T-cell (primary cell): ENCODE measurements around the gene NINL. TPM values are rescaled to one million over a fixed set of nuclear protein-coding genes. Genes with fewer than 3 reads are reported as not detected.

Source experiments
- ATAC-seq, 4 experiments: fragments of 200-7000 bp in 3 of 4; fragments of 150-1000 bp in 1 of 4; cut with Tn5 transposase; replicated peaks in 1 of 4; 1 replicate in 3 of 4; 2 replicates in 1 of 4; pipeline ENCODE4 v1.10.0; 2021; ENCODE audit warnings: moderate library complexity in 3 of 4, mild to moderate bottlenecking in 2 of 4, moderate number of reproducible peaks in 1 of 4
- CTCF ChIA-PET, 2 donors: fragments of 300-600 bp; sonication (Branson Sonifier 250); formaldehyde crosslinking; loops; one replicate each; lab custom pipeline; 2022; ENCODE audit warnings: antibody characterized with exemption in 2 of 2; lab: Charles Lee
- POLR2A ChIA-PET, 2 donors: fragments of 300-600 bp; sonication (Branson Sonifier 250); formaldehyde crosslinking; loops; one replicate each; lab custom pipeline; 2022; ENCODE audit warnings: antibody characterized with exemption in 2 of 2; lab: Charles Lee
- DNase-seq, 35 experiments: peaks; one replicate each; pipeline versions ENCODE4 v3.0.0 to v3.0.0-alpha.2; 2013 to 2023
- H3K27ac ChIP-seq: one replicate; pipeline ENCODE4 v1.5.1; 2013; ENCODE audit warnings: low read length
- H3K27me3 ChIP-seq, 2 experiments: replicated peaks in 1 of 2; 1 replicate in 1 of 2; 2 replicates in 1 of 2; pipeline versions ENCODE4 v1.6.1 to v1.7.0; 2013; ENCODE audit warnings: low read length in 1 of 2, mixed read lengths in 1 of 2; ENCODE audit not compliant: control insufficient read depth in 2 of 2, insufficient read depth in 2 of 2; ENCODE audit errors: extremely low read depth in 1 of 2
- H3K36me3 ChIP-seq, 2 donors: 1 replicate in 1 of 2; 2 replicates in 1 of 2; pipeline versions ENCODE4 v1.6.1 to v1.7.0; 2013; ENCODE audit warnings: low read length in 1 of 2; ENCODE audit not compliant: control insufficient read depth in 2 of 2, insufficient read depth in 1 of 2; ENCODE audit errors: extremely low read depth in 1 of 2
- H3K4me1 ChIP-seq, 2 experiments: 1 replicate in 1 of 2; 2 replicates in 1 of 2; pipeline versions ENCODE4 v1.6.1 to v1.7.0; 2013; ENCODE audit warnings: low read length in 2 of 2, mixed read lengths in 1 of 2; ENCODE audit not compliant: insufficient read depth in 2 of 2, control insufficient read depth in 1 of 2; ENCODE audit errors: extremely low read depth in 1 of 2
- H3K4me3 ChIP-seq, 2 donors: 1 replicate in 1 of 2; 2 replicates in 1 of 2; pipeline versions ENCODE4 v1.5.1 to v1.7.0; 2013; ENCODE audit warnings: mild to moderate bottlenecking in 2 of 2, low read length in 1 of 2, moderate library complexity in 1 of 2; ENCODE audit not compliant: control insufficient read depth in 1 of 2; ENCODE audit errors: extremely low read depth in 1 of 2
- H3K9me3 ChIP-seq: 2 replicates; pipeline ENCODE4 v1.7.0; 2013
- H3K27ac Mint-ChIP-seq, 2 donors: one replicate each; pipeline ENCODE4 v1.8.0; 2020 to 2021; ENCODE audit warnings: mild to moderate bottlenecking in 2 of 2, mixed read lengths in 2 of 2
- H3K27me3 Mint-ChIP-seq, 2 donors: one replicate each; pipeline ENCODE4 v1.8.0; 2021 to 2022; ENCODE audit warnings: mixed read lengths in 2 of 2
- H3K36me3 Mint-ChIP-seq: one replicate; pipeline ENCODE4 v1.8.0; 2021; ENCODE audit warnings: mixed read lengths
- H3K4me1 Mint-ChIP-seq, 3 donors: one replicate each; pipeline ENCODE4 v1.8.0; 2020 to 2022; ENCODE audit warnings: mixed read lengths in 3 of 3, mild to moderate bottlenecking in 1 of 3
- H3K4me3 Mint-ChIP-seq, 3 donors: one replicate each; pipeline ENCODE4 v1.8.0; 2020 to 2022; ENCODE audit warnings: mild to moderate bottlenecking in 3 of 3, mixed read lengths in 3 of 3, moderate library complexity in 3 of 3
- H3K9me3 Mint-ChIP-seq, 3 donors: one replicate each; pipeline ENCODE4 v1.8.0; 2020 to 2022; ENCODE audit warnings: mixed read lengths in 3 of 3
- WGBS: methylation state at CpG from one replicate; pipeline ENCODE4 v1.1.5; 2013; ENCODE audit warnings: missing lambda C conversion rate; ENCODE audit not compliant: insufficient coverage; 5-methylcytosine and 5-hydroxymethylcytosine counted together
- total RNA-seq, 35 experiments: library from RNA in 6 of 35; stranded (reverse) in 6 of 35; fragments of 120-200 nt in 1 of 35; gene quantifications; one replicate each; pipeline versions ENCODE4 v1.2.1 to v1.2.4 and lab custom pipeline; 2013 to 2026

Gene NINL
- total RNA-seq, 5 donors from 2014 or later (not counting 1 experiment from before 2014, with no cell fraction given): 1.3 to 4.8 (median 2.7) TPM

DNA sequence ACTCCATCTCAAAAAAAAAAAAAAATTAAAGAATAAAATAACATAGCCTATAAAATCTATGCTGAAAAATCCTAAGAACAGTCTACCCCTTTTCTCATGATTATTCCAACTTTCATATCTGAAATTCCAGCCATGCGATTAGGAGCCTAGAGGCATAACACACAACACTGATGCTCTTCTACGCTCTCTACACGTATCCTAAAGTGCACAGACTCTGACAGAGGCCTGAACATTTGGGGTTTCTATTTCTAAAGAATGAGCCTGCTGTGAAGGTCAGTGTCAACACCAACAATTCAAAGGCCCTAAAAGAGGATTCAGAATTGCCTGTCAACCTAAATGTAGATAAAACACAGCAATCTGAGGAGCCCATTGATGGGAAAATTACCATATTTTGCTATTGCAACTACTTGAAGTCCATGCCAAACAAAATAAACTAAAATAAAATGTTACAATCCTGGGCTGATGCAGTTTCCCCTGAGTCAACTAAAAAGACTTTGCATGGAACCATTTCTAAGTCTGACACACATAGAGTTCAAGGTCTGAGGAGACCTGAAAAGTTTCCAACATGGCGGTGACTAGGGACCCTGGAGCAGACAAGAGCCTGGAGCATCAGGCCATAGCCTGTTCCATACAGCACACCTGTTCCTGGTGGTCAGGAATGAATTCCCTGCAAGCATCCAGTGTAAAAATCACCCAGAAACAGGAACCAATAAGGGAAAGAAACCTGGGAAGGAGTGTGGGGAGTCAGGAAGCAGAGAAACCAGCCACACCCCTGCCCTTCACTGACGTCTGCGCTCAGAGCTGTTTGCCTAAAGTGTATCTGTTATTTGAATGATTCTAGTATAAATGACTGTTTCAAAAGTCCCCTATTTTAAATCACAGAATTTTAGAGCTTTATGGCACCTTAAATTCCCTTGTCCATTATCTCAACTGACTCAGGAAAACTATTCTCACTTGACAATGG, 11.8 kb downstream of the NINL start:
- Histone ChIP-seq H3K27ac (no peak overlapping the region), H3K27me3 (peaks cover 0 to 8% of the 10 kb centered on the region in 2 experiments), H3K4me1 (no peaks in the 10 kb centered on the region), H3K9me3 (no peaks in the 10 kb centered on the region), H3K4me3 (no peak overlapping the region), H3K36me3 (no peaks in the 10 kb centered on the region)
- no peaks in the 10 kb centered on the region for H3K36me3 Mint-ChIP-seq
- ATAC-seq (no peak), DNase-seq (no peak)
- H3K9me3 Mint-ChIP-seq: no peaks in the 10 kb centered on the region
- H3K27ac Mint-ChIP-seq: no peak overlapping the region
- H3K27me3 Mint-ChIP-seq: peaks cover 0 to 9% of the 10 kb centered on the region in 2 donors
- no CpG with 5 or more reads among the region's 6 CpGs for WGBS
- ChIA-PET CTCF (no interaction called here), POLR2A (interaction anchor here in 1 of 2 donors (0.6 kb wide), 1 partner anchor 569 kb away, joined by 4 read pairs; no protein-coding TSS in a partner anchor)
- no peak overlapping the region for H3K4me3 Mint-ChIP-seq
- H3K4me1 Mint-ChIP-seq: no peaks in the 10 kb centered on the region

DNA sequence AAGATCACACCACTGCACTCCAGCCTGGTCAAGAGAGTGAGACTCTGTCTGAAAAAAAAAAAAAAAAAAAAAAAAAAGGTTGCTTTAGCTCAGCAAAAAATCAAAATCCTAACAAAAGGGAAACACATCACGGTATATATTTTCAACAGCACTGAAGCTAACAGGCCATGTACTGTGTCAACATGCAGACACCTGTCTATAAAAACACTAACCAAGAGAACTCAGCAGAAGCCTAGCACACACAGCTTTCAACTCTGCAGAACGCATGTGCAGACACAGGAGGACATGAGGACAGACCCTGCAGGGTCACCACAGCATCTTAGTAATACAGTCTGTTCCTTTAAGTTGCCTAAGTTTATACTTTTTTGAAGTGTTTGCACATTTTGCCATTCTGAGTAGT, 13.5 kb downstream of the NINL start:
- peaks cover 0 to 6% of the 10 kb centered on the region in 2 donors for H3K27me3 Mint-ChIP-seq
- H3K27me3 ChIP-seq: peaks cover 0 to 1% of the 10 kb centered on the region in 2 experiments
- ChIA-PET POLR2A (no interaction called here), CTCF (interaction anchor here (0.6 to 0.7 kb wide), 2 partner anchors 9 to 393 kb away, joined by 3 to 4 read pairs; no protein-coding TSS in a partner anchor)
- H3K4me3 Mint-ChIP-seq: no peak overlapping the region
- H3K4me1 Mint-ChIP-seq: peaks cover 4 to 6% (median 4%) of the 10 kb centered on the region in 3 donors
- DNase-seq (no peak), ATAC-seq (no peak)
- no peaks in the 10 kb centered on the region for H3K9me3 Mint-ChIP-seq
- H3K4me1 ChIP-seq: no peaks in the 10 kb centered on the region
- no peak overlapping the region for H3K27ac Mint-ChIP-seq
- H3K27ac ChIP-seq: no peak overlapping the region
- no peak overlapping the region for H3K4me3 ChIP-seq
- WGBS: 88% methylated on average over 2 of the region's 2 CpGs
- no peaks in the 10 kb centered on the region for H3K36me3 Mint-ChIP-seq
- H3K36me3 ChIP-seq: no peaks in the 10 kb centered on the region
- no peaks in the 10 kb centered on the region for H3K9me3 ChIP-seq

DNA sequence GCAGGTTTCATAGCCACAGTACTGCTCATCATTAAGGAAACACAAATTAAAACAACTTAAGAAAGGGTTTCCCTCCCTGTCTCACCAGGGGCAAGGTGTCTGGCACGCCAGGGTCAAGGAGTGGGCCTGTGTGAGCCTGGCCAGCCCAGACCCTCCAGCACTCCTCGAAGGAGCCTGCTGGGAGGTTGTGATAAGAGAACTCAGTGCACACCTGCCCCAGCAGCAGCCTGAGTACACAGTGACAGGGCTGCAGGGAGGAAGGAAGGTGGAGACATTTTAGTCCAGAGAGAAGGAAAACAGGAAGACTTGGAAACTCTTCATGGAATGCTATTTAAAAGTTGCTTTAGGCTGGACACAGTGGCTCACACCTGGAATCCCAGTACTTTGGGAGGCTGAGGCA, 14.1 kb downstream of the NINL start:
- WGBS: 0% methylated on average over 1 of the region's 2 CpGs
- Histone ChIP-seq H3K36me3 (no peaks in the 10 kb centered on the region), H3K4me3 (no peak overlapping the region), H3K4me1 (no peaks in the 10 kb centered on the region), H3K27me3 (no peaks in the 10 kb centered on the region), H3K27ac (no peak overlapping the region), H3K9me3 (no peaks in the 10 kb centered on the region)
- CTCF ChIA-PET: no interaction called here
- Mint-ChIP-seq H3K27me3 (peaks cover 0 to 6% of the 10 kb centered on the region in 2 donors), H3K4me1 (peaks cover 4 to 6% (median 4%) of the 10 kb centered on the region in 3 donors), H3K4me3 (no peak overlapping the region), H3K9me3 (no peaks in the 10 kb centered on the region), H3K27ac (no peak overlapping the region), H3K36me3 (no peaks in the 10 kb centered on the region)
- no peak for DNase-seq
- ATAC-seq: no peak
- POLR2A ChIA-PET: no interaction called here

DNA sequence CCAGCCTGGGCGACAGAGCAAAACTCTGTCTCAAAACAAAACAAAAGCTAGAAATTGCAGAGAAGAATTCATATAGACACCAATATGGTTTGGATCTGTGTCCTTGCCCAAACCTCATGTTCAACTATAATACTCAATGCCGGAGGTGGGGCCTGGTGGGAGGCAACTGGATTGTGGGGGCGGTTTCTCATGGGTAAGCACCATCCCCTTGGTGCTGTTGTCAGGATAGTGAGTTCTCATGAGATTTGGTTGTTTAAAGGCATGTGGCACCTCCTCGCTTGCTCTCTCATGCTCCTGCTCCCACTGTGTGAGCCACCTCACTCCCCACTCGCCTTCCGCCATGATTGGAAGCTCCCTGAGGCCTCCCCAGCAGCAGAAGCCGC, 15.2 kb downstream of the NINL start:
- H3K4me3 Mint-ChIP-seq: no peak overlapping the region
- CTCF ChIA-PET: interaction anchor here in 1 of 2 donors (1.1 kb wide), 1 partner anchor 9 kb away, joined by 3 read pairs; no protein-coding TSS in a partner anchor
- POLR2A ChIA-PET: no interaction called here

DNA sequence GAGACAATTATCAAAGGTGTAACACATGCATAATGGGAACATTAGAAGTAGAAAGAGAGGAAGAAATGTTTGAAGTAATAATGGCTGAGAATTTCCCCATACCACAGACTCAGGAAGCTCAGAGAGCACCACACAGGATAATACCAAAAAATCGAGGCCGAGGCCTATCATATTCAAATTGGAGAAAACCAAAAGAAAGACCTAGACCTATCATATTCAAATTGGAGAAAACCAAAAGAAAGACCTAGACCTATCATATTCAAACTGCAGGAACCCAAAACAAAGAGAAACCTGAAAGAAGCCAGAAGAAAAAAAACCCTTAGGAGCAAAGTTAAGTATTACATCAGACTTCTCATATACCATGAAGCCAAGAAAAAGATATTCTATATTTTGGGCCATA, 18.0 kb downstream of the NINL start:
- Mint-ChIP-seq H3K36me3 (no peaks in the 10 kb centered on the region), H3K27me3 (no peaks in the 10 kb centered on the region), H3K4me1 (peaks cover 4 to 7% (median 6%) of the 10 kb centered on the region in 3 donors), H3K27ac (no peak overlapping the region), H3K4me3 (no peak overlapping the region), H3K9me3 (peaks cover 0 to 3% (median 0%) of the 10 kb centered on the region in 3 donors)
- POLR2A ChIA-PET: no interaction called here
- CTCF ChIA-PET: no interaction called here
- no CpG with 5 or more reads among the region's 2 CpGs for whole genome bisulfite sequencing
- Histone ChIP-seq H3K27ac (no peak overlapping the region), H3K4me1 (no peaks in the 10 kb centered on the region), H3K4me3 (no peak overlapping the region), H3K36me3 (no peaks in the 10 kb centered on the region), H3K27me3 (no peaks in the 10 kb centered on the region), H3K9me3 (no peaks in the 10 kb centered on the region)
- ATAC-seq (no peak), DNase-seq (no peak)

More for the DNA sequence above, 15.2 kb downstream of the NINL start:
- Histone ChIP-seq H3K9me3 (no peaks in the 10 kb centered on the region), H3K36me3 (no peaks in the 10 kb centered on the region), H3K27me3 (no peaks in the 10 kb centered on the region), H3K27ac (no peak overlapping the region), H3K4me3 (no peak overlapping the region), H3K4me1 (no peaks in the 10 kb centered on the region)
- Mint-ChIP-seq H3K27ac (no peak overlapping the region), H3K36me3 (no peaks in the 10 kb centered on the region), H3K4me1 (peaks cover 4 to 6% (median 4%) of the 10 kb centered on the region in 3 donors), H3K9me3 (no peaks in the 10 kb centered on the region), H3K27me3 (peaks cover 0 to 4% of the 10 kb centered on the region in 2 donors)
- no peak for ATAC-seq
- WGBS: 92% methylated on average over 3 of the region's 7 CpGs
- no peak for DNase-seq

DNA sequence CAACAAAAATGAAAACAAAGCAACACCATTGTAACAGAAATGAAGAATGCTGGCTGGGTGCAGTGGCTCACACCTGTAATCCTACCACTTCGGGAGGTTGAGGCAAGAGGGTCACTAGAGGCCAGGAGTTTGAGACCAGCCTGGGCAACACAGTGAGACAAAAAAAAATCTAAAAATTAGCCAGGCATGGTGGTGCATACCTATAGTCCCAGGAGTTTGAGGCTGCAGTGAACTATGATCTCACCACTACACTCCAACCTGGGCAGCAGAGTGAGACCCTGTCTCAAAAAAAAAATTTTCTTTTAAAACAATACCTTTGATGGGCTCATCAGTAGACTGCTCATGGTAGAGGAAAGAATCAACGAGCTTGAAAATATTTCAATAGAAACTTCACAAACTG, 18.5 kb downstream of the NINL start:
- ChIA-PET POLR2A (no interaction called here), CTCF (no interaction called here)
- no peaks in the 10 kb centered on the region for H3K36me3 ChIP-seq
- Mint-ChIP-seq H3K4me1 (peaks cover 4 to 7% (median 6%) of the 10 kb centered on the region in 3 donors), H3K27ac (no peak overlapping the region), H3K9me3 (peaks cover 0 to 3% (median 0%) of the 10 kb centered on the region in 3 donors), H3K36me3 (no peaks in the 10 kb centered on the region), H3K27me3 (no peaks in the 10 kb centered on the region), H3K4me3 (no peak overlapping the region)
- no peak overlapping the region for H3K4me3 ChIP-seq
- no peak for ATAC-seq
- no peak overlapping the region for H3K27ac ChIP-seq
- no peak for DNase-seq
- no peaks in the 10 kb centered on the region for H3K9me3 ChIP-seq
- no peaks in the 10 kb centered on the region for H3K27me3 ChIP-seq
- no peaks in the 10 kb centered on the region for H3K4me1 ChIP-seq
- WGBS: 80% methylated on average over 1 of the region's 2 CpGs
